Measurements from ENCODE around the gene SPON1.
"Not testable (repeated sequence)": the region's sequence is repeated elsewhere in the genome, so short reads cannot be mapped to it uniquely, and the experiment has no call there.

DNA sequence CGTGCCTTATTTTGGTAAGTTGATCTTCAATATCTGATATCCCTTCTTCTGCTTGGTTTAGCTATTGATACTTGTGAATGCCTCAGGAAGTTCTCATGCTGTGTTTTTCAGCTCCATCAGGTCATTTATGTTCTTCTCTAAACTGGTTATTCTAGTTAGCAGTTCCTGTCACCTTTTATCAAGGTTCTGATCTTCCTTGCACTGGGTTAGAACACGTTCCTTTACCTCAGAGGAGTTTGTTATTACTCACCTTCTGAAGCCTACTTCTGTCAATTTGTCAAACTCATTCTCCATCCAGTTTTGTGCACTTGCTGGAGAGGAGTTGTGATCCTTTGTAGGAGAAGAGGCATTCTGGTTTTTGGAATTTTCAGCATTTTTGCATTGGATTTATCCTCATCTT is 126.3 kb downstream of the SPON1 start:
- TF ChIP-seq, protein P1, sequence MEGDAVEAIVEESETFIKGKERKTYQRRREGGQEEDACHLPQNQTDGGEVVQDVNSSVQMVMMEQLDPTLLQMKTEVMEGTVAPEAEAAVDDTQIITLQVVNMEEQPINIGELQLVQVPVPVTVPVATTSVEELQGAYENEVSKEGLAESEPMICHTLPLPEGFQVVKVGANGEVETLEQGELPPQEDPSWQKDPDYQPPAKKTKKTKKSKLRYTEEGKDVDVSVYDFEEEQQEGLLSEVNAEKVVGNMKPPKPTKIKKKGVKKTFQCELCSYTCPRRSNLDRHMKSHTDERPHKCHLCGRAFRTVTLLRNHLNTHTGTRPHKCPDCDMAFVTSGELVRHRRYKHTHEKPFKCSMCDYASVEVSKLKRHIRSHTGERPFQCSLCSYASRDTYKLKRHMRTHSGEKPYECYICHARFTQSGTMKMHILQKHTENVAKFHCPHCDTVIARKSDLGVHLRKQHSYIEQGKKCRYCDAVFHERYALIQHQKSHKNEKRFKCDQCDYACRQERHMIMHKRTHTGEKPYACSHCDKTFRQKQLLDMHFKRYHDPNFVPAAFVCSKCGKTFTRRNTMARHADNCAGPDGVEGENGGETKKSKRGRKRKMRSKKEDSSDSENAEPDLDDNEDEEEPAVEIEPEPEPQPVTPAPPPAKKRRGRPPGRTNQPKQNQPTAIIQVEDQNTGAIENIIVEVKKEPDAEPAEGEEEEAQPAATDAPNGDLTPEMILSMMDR (IDR thresholded peaks at IDR 0.05): not testable (repeated sequence)
- TF ChIP-seq POLR2A (IDR thresholded peaks at IDR 0.05): not testable (repeated sequence)

All from heart left ventricle (tissue), 13 donors.